ENCODE data around the gene ACOT12. TPM values are rescaled to one million over a fixed set of nuclear protein-coding genes. Genes with fewer than 3 reads are reported as not detected.

The ACOT12 gene
- total RNA-seq, 1 donor from 2014 or later: not detected

- Histone ChIP-seq H3K27me3 (no peaks in the 10 kb centered on the region), H3K4me3 (no peak overlapping the region), H3K27ac (no peak overlapping the region), H3K36me3 (peaks cover 60% of the 10 kb centered on the region), H3K4me1 (no peaks in the 10 kb centered on the region), H3K9me3 (no peaks in the 10 kb centered on the region)
- no peak for TF ChIP-seq CTCF (IDR thresholded peaks at IDR 0.05)
- intact Hi-C loops (cut with DNase I): no loop called here
- ATAC-seq (no peak), DNase-seq (no peak)
Observed at GRCh38 chr5:81310402-81311063, 83.4 kb downstream of the ACOT12 start.

DNA sequence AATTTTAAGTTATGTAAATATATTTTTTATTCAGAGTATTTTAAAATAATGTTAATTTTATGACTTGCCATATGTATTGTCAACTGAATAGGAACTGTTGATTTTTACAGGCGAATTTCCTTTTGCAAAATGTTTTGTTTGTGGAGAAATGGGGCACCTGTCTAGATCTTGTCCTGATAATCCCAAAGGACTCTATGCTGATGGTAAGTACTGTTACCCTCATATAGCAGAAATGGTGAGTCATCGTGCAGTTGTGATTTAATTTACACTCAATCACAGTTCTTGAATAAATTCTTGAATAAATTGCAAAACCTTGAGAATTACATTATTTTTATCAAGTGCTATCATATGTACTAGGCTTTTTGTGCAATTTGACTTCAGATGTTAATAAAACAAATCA is 85.1 kb downstream of the ACOT12 start:
- Histone ChIP-seq H3K4me1 (no peaks in the 10 kb centered on the region), H3K9me3 (no peaks in the 10 kb centered on the region), H3K36me3 (peaks cover 47% of the 10 kb centered on the region), H3K27me3 (no peaks in the 10 kb centered on the region), H3K27ac (no peak overlapping the region), H3K4me3 (no peak overlapping the region)
- DNase-seq: no peak
- ATAC-seq: no peak
- TF ChIP-seq CTCF (IDR thresholded peaks at IDR 0.05): no peak
- intact Hi-C loops (cut with DNase I): no loop called here

DNA sequence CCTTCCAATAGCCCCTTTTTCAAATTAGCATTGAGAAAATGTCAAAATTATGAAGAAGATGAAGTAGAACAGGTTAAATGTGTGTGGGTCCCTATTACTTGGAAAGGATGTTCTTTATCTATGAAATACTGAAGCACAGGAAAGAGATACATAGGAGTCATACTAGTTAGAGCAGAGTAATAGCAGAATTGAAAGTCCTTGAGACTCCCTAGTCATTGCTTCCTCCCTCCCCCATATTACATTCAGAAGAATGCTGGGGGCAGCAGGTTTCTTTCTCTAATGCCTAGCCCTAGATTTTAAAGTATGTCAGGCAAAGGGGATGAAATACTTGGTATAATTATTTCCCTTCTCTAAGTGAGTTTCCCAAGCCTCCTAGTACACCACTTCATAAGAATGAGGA is 88.1 kb downstream of the ACOT12 start:
- H3K27ac ChIP-seq: no peak overlapping the region
- H3K36me3 ChIP-seq: peaks cover 16% of the 10 kb centered on the region
- no peaks in the 10 kb centered on the region for H3K9me3 ChIP-seq
- no peak for TF ChIP-seq CTCF (IDR thresholded peaks at IDR 0.05)
- H3K4me1 ChIP-seq: peaks cover 13% of the 10 kb centered on the region
- DNase-seq (no peak), ATAC-seq (no peak)
- no peaks in the 10 kb centered on the region for H3K27me3 ChIP-seq
- intact Hi-C loops (cut with DNase I): no loop called here
- H3K4me3 ChIP-seq: no peak overlapping the region

- Histone ChIP-seq H3K27me3 (no peaks in the 10 kb centered on the region), H3K4me1 (peaks cover 33% of the 10 kb centered on the region), H3K27ac (no peak overlapping the region), H3K36me3 (no peaks in the 10 kb centered on the region), H3K9me3 (no peaks in the 10 kb centered on the region), H3K4me3 (no peak overlapping the region)
- intact Hi-C loops (cut with DNase I): no loop called here
- ATAC-seq (no peak), DNase-seq (no peak)
- TF ChIP-seq CTCF (IDR thresholded peaks at IDR 0.05): no peak
Observed at GRCh38 chr5:81303563-81303962, 90.4 kb downstream of the ACOT12 start.

- peaks cover 33% of the 10 kb centered on the region for H3K4me1 ChIP-seq
- H3K4me3 ChIP-seq: peak overlapping the region; percentile 83
- ATAC-seq (no peak), DNase-seq (no peak)
- H3K27ac ChIP-seq: no peak overlapping the region
- no peaks in the 10 kb centered on the region for H3K9me3 ChIP-seq
- no peaks in the 10 kb centered on the region for H3K27me3 ChIP-seq
- TF ChIP-seq CTCF (IDR thresholded peaks at IDR 0.05): no peak
- intact Hi-C loops (cut with DNase I): no loop called here
- no peaks in the 10 kb centered on the region for H3K36me3 ChIP-seq
Observed at GRCh38 chr5:81302596-81302995, 91.3 kb downstream of the ACOT12 start.
